ENCODE results near the gene AKAP1.
"Not testable (repeated sequence)": the region's sequence is repeated elsewhere in the genome, so short reads cannot be mapped to it uniquely, and the experiment has no call there.

Gene AKAP1

DNA sequence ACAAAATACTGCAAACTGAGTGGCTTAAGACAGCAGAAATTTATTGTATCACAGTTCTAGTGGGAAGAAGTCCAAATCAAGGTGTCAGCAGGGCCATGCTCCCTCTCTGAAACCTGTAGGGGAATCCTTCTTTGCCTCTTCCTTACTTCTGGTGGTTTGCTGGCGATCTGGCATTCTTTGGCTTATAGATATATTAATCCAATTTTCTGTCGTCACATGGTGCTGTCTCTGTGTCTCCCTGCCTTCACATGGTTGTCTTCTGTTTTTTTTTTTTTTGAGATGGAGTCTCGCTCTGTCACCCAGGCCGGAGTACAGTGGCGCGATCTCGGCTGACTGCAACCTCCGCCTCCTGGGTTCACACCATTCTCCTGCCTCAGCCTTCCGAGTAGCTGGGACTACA, 6.8 kb upstream of the AKAP1 start:
- no peak for DNase-seq

DNA sequence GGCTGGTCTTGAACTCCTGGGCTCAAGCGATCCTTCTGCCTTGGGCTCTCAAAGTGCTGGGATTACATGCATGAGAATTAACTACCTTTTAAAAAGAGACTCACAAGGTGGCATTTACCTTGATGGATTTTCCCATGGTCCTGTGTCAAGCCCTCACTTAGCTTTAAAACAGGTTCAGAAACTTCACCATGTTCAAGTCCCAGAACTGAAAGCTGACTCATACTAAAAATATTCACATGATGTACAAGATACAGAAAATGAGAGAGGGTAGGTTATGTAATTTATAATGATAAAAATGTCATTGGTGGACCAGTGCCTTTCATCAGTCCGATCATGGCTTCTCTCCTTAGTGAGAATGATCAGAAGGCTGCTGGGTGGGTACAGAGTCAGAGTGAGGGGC, 4.3 kb upstream of the AKAP1 start:
- no peak for DNase-seq

- no peak for DNase-seq
Measured at GRCh38 chr17:57082441-57082840, 2.6 kb upstream of the AKAP1 start.

DNA sequence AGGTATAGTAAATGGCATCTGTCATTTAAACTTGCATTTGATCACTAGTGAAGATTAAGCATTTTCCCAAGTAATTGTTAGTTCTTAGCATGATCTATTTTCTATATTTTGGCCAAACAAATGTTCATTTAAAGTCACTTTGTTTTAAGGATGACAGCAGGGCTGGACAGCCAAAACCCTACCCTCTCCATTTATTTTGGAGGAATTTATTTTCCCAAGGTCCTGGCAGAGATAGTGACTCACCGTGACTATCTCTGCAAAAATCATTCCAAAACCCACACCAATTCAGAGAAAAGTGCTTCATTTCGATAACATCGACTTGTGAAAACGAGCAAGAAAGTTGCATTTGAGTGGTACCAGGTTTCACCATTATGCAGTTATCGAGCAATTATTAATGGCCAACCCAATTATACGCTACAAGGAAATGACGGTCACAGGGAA, 665 bp upstream of the AKAP1 start:
- no peak for DNase-seq

- peak; percentile 59 to 65 for DNase-seq
Measured at GRCh38 chr17:57085448-57086068, 512 bp downstream of the AKAP1 start.

DNA sequence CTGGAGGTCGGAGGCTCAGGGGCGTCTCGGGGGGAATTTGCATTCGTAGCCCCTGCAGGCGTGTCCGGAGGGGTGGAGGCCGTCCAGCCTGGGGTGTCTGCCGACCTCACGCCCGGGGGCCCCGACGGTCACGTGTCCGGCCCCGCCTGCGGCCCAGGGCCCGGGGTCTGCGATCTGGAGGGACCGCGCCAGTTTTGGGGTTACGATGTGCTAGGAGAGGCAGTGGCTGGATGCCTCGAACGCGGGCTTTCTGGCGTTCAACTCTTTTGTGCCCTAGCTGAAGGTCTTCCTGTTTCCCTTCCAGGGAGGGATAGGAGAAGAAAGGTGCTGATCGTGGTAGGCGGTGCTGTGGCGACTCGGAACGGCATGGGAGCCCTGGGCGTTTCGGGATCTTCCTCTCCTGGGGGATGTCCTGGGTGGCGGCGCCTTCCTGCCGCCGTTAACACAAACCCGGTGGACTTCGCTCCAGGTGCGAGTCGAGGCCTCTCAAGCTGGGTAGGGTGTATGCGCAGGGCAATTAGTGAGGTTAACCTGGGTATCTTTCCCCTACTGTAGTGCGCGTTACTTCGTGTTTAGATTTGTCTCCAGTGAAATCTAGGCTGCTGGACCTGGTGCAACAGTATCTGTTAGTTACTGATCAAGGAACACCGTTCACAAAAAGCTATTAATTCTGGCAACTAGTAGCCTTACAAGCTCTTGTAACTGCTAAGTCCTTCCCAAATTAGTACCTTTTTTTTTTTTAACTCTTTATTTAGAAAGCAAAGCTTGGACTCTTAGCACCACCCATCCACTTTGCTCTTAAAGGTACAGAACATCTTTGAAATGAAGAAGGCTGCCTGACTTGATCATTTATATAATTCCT, 1.3 kb downstream of the AKAP1 start:
- peak in 1 of 2 donors; percentile 17 for DNase-seq

GRCh38 chr17:57088298-57088697, 3.3 kb downstream of the AKAP1 start:
- no peak for DNase-seq

DNA sequence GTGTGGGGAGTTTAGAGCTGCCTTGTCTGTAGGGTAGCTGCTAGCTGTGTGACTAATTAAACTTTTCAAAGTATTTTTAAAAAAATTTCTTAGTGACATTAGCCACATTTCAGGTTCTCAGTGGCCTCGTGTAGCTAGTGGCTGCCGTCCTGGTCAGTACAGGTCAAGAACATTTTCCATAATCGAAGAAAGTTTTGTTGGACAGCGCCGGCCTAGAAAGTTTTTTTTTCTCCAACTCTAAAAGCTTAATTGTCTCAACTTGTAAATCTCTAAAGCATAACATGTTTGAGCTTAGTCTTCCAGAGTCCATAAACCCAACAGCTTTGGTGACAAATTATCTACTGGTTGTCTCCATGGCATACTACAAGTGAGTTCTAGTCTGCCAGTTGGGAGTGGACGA, 4.3 kb downstream of the AKAP1 start:
- DNase-seq = no peak

DNA sequence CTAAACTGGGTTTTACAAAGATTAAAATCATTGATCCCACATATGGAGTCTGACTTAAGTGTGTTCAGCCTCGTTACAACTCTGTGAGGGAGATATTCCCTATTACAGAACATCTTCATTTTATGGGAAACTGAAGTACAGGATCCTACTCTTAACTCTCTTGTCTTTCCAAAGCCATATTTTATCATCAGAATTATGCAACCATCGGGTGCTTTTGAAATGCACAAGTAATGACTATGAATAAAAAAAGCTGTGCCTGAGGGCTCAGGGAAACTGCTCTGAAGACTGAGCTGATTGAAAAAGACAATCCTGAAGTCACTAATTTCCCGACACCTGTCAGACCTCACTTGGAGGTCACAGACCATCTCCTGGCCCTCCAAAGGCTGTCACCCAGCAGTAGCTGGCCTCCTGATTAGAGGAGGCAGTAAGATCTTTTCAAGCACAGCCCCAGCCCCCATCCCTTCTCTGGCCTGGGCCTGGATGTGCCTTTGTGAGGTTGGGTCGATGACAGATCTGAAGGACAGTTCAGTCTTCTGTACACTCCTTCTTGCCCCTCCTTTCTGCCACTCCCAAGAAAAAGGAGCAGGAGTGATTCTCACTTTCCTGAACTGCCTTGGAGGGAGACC, 5.6 kb downstream of the AKAP1 start:
- DNase-seq = no peak

- DNase-seq = no peak
Measured at GRCh38 chr17:57091186-57091618, 6.2 kb downstream of the AKAP1 start.

- no peak for DNase-seq
Measured at GRCh38 chr17:57092171-57092570, 7.1 kb downstream of the AKAP1 start.

DNA sequence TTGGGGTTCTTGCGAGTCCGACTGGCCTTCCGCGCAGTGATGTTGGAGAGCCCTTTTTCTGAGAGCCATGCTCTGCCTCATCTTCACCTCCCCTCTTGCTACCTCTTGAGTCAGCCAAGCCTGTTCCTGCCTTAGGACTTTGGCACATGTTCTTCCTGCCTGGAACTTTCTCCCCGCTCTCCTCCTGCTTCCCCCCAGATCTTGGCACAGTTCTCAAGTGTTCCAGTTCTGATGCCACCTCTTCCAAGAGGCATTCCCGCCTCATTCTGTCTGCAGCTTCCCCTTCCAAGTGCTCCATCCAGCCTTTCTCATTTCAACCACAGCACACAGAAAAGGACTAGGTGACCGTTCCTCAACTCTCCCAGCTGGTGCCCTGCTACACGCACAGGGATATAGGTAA, 7.7 kb downstream of the AKAP1 start:
- DNase-seq = no peak

DNA sequence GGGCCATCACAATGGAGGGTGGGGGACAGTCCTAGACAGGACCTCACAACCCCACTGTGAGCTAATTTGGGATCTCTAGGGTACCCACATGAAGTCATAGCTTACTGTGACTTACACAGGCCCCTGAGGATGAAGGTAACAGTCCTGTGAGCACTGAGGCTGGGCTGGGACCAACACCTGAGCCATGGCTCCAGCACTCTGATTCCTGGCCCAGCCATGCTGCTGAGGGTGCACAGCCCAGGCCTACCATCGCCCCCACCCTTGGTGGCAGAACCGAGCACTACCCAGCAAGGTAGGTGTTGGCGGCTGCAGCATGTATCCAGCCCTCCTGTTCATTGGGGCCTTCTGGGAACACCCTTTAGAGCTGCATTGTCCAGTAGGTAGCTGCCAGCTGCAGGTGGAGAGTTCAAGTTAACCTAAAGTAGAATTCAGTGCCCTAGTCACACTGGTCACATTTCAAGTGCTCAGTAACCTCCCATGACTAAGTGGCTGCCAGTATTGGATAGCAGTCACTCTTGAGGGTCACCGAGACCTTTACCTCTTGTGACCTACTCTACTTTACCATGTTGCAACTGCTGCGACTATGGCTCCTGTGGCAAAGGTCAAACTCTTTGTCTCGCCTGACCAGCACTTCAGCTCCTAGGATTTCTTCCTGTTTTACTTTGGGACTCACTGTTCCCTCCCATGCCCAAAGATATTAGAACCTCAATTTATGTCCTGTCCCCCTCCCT, 11.6 kb downstream of the AKAP1 start:
- DNase-seq = no peak

- no peak for DNase-seq
Measured at GRCh38 chr17:57097832-57098421, 12.9 kb downstream of the AKAP1 start.

DNA sequence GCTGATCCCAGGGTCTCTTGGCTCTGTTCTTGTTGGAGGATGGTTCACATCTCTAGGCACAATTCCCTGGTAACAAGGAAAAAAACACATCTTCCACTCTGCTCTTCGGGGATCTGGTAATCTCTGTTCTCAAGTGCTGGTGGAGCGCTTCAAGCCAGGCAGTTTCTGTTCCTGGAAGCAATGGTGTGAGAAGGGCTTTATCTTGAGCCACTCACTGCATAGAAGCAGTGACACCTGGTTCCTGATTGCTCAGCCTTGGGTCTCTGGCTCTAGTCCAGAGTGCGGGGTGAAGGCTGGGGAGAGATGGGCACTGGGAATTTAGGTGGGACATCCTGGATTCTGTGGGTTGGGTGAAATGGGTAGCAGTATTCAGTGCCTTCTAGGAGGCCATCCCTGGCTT, 14.1 kb downstream of the AKAP1 start:
- no peak for DNase-seq

GRCh38 chr17:57102122-57102521, 17.1 kb downstream of the AKAP1 start:
- DNase-seq = no peak

- not testable (repeated sequence) for DNase-seq
Measured at GRCh38 chr17:57102660-57103059, 17.6 kb downstream of the AKAP1 start.

GRCh38 chr17:57104461-57105175, 19.6 kb downstream of the AKAP1 start:
- DNase-seq = no peak

GRCh38 chr17:57105591-57105990, 20.5 kb downstream of the AKAP1 start:
- no peak for DNase-seq

- DNase-seq = no peak
Measured at GRCh38 chr17:57106107-57106835, 21.2 kb downstream of the AKAP1 start.

DNA sequence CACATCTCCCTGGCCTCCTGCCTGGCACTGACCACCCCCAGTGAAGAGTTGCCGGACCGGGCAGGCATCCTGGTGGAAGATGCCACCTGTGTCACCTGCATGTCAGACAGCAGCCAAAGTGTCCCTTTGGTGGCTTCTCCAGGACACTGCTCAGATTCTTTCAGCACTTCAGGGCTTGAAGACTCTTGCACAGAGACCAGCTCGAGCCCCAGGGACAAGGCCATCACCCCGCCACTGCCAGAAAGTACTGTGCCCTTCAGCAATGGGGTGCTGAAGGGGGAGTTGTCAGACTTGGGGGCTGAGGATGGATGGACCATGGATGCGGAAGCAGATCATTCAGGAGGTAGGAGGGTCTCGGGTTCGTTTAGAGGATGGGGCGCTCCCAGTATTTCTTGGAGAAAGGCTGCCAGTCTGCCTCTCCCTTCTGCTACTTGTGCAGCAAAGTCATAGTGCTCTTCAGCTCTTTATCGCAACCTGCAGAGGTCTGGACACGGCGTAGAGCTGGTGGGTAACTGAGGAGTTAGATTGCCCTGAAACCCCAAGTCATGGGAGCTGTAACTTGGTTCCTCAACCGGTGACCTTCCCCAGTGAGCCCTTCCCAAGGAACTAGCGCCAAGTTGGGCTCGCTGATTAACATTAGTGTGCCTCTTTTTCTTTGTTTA, 21.9 kb downstream of the AKAP1 start:
- no peak for DNase-seq

All from CD4-positive, alpha-beta T cell treated with Interleukin-4 for 1 hour (primary cell).